ENCODE results near the gene FGFRL1.

FGFRL1 gene

DNA sequence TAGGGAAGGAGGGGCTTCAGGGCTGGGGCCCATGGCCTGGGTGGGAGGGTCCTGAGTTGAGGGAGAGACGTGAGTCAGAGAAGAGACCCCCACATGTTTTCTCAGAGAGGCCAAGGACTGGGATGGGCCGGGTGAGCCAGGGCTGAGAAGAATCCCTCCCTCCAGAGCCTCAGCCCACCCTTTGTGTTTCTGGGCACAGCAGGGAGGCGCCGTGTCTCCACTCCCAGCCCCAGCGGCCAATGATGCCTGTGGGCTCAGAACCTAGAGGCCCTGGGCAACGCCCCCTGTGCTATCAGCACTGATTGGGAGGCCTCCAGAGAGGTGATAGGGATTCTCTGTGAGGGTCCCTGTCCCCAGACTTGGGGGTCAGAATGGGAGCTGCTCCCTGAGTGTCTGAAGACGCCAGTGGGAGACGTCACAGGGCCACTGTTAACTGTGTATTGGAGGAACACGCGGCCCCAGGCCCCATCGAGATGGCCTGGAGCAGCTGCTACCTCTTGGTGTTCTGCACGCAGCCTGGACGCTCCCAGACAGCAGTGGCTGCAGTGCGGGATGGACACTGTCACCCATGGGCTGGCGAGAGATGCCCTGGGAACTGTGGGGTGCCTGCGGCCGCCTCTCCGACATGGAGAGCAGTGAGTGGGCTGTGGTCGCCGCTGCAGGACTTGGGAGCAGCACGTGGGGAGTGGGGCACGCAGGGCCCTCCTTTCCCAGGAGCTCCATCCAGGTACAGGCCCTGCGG lies 8.5 kb downstream of the FGFRL1 start:
- no peak for TF ChIP-seq CTCF (IDR thresholded peaks at IDR 0.05; ENCODE audit: borderline replicate concordance, insufficient read depth, low read depth, low read length)

DNA sequence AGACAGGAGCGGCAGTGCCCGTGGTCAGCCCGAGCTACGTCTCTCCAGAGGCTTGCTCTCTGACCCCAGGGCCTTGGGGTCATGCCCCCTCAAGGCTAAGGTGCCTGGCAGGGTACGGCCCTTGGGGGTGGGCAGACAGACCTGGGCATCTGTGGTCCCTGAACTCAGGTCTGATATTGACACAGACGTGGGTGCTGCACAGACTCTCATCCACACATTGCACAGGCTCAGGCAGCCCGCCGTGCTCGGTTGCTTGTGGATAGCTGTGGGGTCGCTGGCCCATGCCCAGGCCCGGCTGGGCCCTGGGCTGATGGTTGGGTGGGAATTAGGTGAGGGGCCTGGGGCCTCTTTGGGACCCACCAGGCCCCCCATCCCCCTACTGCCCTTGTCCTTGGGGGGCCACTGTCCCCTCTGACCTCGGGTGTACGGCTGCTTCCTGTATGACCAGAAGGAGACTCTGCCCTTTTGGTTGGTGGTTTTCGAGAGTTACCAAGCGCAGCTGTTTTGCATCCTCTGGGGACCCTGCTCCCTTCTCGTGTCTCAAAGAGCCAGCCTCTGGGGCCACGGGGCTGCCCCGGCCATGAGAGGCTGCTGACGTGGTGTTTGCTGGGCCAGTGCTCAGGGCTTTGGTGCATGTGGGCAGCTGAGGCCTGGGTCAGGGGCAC lies 10.1 kb downstream of the FGFRL1 start:
- no peak for TF ChIP-seq CTCF (IDR thresholded peaks at IDR 0.05; ENCODE audit: borderline replicate concordance, insufficient read depth, low read depth, low read length)
- no peak overlapping the region for H3K4me3 ChIP-seq (ENCODE audit: low read depth, low read length)

More for the DNA sequence above, 8.5 kb downstream of the FGFRL1 start:
- H3K4me3 ChIP-seq (ENCODE audit: low read depth, low read length), result no peak overlapping the region

DNA sequence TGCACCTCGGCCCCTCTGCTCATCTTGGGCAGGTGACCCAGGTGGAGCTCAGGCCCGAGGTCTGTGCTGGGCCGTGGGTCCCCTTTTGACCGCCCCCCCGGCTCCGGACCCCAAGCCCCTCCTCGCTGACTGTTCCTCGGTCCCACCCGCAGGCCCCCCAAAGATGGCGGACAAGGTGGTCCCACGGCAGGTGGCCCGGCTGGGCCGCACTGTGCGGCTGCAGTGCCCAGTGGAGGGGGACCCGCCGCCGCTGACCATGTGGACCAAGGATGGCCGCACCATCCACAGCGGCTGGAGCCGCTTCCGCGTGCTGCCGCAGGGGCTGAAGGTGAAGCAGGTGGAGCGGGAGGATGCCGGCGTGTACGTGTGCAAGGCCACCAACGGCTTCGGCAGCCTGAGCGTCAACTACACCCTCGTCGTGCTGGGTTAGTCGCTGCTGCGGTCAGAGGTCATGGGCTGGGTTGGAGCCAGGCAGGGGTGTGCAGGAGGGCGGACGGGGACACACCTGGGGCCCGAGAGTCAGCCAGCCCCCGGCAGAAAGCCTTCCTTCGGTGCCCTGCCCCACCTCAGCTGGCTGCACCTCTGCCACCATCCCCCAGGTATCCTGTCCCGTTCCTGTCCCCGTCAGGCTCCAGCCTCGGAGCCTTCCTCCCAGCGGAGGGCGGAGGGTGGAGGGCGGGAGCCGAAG lies 10.8 kb downstream of the FGFRL1 start:
- no peak overlapping the region for H3K4me3 ChIP-seq (ENCODE audit: low read depth, low read length)
- TF ChIP-seq CTCF (IDR thresholded peaks at IDR 0.05; ENCODE audit: borderline replicate concordance, insufficient read depth, low read depth, low read length), result no peak

DNA sequence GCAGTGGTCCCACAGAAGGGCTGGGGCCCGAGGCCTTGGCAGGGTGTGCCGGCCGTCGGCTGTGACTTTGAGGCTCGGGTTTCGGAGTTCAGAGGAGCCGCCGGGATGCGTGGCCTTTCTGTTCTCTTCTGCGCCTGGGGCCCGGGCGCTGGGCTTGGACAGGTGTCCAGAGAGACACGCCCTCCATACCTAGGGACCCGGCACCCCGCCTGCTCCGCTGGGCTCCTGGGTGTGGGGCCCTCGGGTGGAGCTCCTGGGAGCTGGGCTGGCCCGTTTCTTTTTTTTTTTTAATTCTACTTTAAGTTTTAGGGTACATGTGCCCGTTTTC lies 11.3 kb downstream of the FGFRL1 start:
- no peak for TF ChIP-seq CTCF (IDR thresholded peaks at IDR 0.05; ENCODE audit: borderline replicate concordance, insufficient read depth, low read depth, low read length)
- H3K4me3 ChIP-seq (ENCODE audit: low read depth, low read length), result no peak overlapping the region

GRCh38 chr4:1023075-1023640 lies 11.7 kb downstream of the FGFRL1 start:
- H3K4me3 ChIP-seq (ENCODE audit: low read depth, low read length), result no peak overlapping the region
- no peak for TF ChIP-seq CTCF (IDR thresholded peaks at IDR 0.05; ENCODE audit: borderline replicate concordance, insufficient read depth, low read depth, low read length)

DNA sequence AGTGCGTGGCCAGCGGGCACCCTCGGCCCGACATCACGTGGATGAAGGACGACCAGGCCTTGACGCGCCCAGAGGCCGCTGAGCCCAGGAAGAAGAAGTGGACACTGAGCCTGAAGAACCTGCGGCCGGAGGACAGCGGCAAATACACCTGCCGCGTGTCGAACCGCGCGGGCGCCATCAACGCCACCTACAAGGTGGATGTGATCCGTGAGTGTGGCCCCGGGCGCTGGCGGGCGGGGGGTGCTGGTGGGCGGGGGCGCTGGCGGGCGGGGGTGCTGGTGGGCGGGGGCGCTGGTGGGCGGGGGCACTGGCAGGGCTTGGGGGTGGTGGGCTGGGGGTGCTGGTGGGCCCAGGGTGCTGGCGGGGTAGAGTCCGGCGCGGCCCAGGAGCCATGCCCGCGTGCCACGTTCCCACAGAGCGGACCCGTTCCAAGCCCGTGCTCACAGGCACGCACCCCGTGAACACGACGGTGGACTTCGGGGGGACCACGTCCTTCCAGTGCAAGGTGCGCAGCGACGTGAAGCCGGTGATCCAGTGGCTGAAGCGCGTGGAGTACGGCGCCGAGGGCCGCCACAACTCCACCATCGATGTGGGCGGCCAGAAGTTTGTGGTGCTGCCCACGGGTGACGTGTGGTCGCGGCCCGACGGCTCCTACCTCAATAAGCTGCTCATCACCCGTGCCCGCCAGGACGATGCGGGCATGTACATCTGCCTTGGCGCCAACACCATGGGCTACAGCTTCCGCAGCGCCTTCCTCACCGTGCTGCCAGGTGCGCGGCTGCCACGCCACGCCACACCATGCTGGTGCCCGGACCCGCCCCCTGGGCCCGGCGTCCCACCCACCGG lies 12.7 kb downstream of the FGFRL1 start:
- no peak for TF ChIP-seq CTCF (IDR thresholded peaks at IDR 0.05; ENCODE audit: borderline replicate concordance, insufficient read depth, low read depth, low read length)
- no peak overlapping the region for H3K4me3 ChIP-seq (ENCODE audit: low read depth, low read length)

Data from GM12875 (cell line).